KMS-11 (cell line): ENCODE results near the gene HSD3B2.

ENCODE experiments used
- H2AFZ ChIP-seq: fragments of 200-600 bp; sonication (generic); 2 replicates; pipeline ENCODE4 v1.6.1; 2016; ENCODE audit warnings: antibody characterized with exemption, mixed run types, low read depth
- H3K27ac ChIP-seq: fragments of 200-600 bp; sonication (generic); 2 replicates; pipeline ENCODE4 v1.6.1; 2016; ENCODE audit warnings: mild to moderate bottlenecking, mixed run types
- H3K27me3 ChIP-seq: fragments of 200-600 bp; sonication (generic); 2 replicates; pipeline ENCODE4 v1.6.1; 2017; ENCODE audit warnings: mild to moderate bottlenecking, low read depth, mixed run types, moderate library complexity; ENCODE audit not compliant: insufficient read depth
- H3K36me3 ChIP-seq: fragments of 200-600 bp; sonication (generic); 2 replicates; pipeline ENCODE4 v1.6.1; 2017; ENCODE audit warnings: mild to moderate bottlenecking, mixed run types; ENCODE audit not compliant: insufficient read depth
- H3K4me1 ChIP-seq: fragments of 200-600 bp; sonication (generic); 2 replicates; pipeline ENCODE4 v1.6.1; 2016; ENCODE audit warnings: mild to moderate bottlenecking, low read depth, mixed run types; ENCODE audit not compliant: poor library complexity, severe bottlenecking
- H3K4me2 ChIP-seq: fragments of 200-600 bp; sonication (generic); 2 replicates; pipeline ENCODE4 v1.7.0; 2016; ENCODE audit warnings: mild to moderate bottlenecking, mixed run types
- H3K4me3 ChIP-seq: fragments of 200-600 bp; sonication (generic); IDR thresholded peaks from 2 replicates; pipeline ENCODE4 v1.6.1; 2017; ENCODE audit warnings: low read depth, low read length, mixed read lengths; ENCODE audit not compliant: insufficient read depth
- H3K79me2 ChIP-seq: fragments of 200-600 bp; sonication (generic); 2 replicates; pipeline ENCODE4 v1.6.1; 2016; ENCODE audit warnings: low read depth, mixed run types; ENCODE audit not compliant: insufficient read depth
- H3K9ac ChIP-seq: fragments of 200-600 bp; sonication (generic); 2 replicates; pipeline ENCODE4 v1.6.1; 2016; ENCODE audit warnings: mild to moderate bottlenecking, mixed run types
- H4K20me1 ChIP-seq: fragments of 200-600 bp; sonication (generic); 2 replicates; pipeline ENCODE4 v1.6.1; 2016; ENCODE audit warnings: mild to moderate bottlenecking, mixed run types; ENCODE audit not compliant: insufficient read depth
- TF ChIP-seq, protein P1 (sequence below): fragments of 200-600 bp; sonication (generic); conservative IDR thresholded peaks from 2 replicates; pipeline ENCODE4 v1.6.1; 2017; ENCODE audit warnings: low read depth, mild to moderate bottlenecking, antibody characterized with exemption, low read length, moderate library complexity, mixed read lengths

Gene HSD3B2

DNA sequence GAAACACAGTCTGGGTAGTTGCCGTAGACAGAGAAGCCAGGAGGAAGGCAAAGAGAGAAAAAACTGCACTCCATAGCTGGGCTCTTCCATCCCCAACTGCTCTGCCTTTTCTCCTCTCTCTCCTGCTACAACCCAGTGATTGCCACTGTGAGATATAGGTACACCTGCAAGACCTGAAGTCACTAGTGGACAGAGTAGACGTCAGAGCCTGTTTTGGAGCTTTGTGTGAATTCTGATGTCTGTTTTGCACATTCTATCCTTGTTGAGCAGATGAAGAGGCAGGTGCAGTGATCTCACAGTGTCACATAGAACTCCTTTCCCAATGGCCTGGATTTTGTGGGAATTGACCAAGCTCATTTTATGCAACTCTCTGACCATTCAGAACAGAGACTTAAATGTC lies 44.2 kb upstream of the HSD3B2 start:
- H3K9ac ChIP-seq: no peak overlapping the region
- no peak overlapping the region for H2AFZ ChIP-seq
- no peaks in the 10 kb centered on the region for H3K36me3 ChIP-seq
- H3K4me2 ChIP-seq: no peak overlapping the region
- TF ChIP-seq, protein P1, sequence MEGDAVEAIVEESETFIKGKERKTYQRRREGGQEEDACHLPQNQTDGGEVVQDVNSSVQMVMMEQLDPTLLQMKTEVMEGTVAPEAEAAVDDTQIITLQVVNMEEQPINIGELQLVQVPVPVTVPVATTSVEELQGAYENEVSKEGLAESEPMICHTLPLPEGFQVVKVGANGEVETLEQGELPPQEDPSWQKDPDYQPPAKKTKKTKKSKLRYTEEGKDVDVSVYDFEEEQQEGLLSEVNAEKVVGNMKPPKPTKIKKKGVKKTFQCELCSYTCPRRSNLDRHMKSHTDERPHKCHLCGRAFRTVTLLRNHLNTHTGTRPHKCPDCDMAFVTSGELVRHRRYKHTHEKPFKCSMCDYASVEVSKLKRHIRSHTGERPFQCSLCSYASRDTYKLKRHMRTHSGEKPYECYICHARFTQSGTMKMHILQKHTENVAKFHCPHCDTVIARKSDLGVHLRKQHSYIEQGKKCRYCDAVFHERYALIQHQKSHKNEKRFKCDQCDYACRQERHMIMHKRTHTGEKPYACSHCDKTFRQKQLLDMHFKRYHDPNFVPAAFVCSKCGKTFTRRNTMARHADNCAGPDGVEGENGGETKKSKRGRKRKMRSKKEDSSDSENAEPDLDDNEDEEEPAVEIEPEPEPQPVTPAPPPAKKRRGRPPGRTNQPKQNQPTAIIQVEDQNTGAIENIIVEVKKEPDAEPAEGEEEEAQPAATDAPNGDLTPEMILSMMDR: no peak
- H3K27me3 ChIP-seq: no peaks in the 10 kb centered on the region
- H3K4me3 ChIP-seq: no peak overlapping the region
- H3K79me2 ChIP-seq: no peaks in the 10 kb centered on the region
- no peaks in the 10 kb centered on the region for H3K4me1 ChIP-seq
- H3K27ac ChIP-seq: no peak overlapping the region
- no peaks in the 10 kb centered on the region for H4K20me1 ChIP-seq

DNA sequence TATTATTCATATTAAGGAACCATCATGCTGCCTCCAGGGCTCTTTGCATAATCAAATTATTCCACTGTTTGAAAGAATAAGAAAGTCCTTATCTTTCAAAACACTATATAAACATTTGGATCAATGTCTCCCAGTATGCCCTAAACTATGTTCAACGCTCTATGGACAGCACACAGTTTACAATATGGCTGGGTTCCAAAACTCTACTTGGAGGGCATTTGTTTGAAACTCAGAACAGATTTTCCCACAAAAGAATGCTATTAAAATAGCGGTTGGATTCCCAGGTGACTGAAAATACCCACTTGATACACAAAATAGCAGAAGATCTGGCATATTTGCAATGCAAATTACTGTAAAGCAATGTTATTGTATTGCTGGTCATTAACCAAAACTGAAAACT lies 43.1 kb upstream of the HSD3B2 start:
- H2AFZ ChIP-seq: no peak overlapping the region

DNA sequence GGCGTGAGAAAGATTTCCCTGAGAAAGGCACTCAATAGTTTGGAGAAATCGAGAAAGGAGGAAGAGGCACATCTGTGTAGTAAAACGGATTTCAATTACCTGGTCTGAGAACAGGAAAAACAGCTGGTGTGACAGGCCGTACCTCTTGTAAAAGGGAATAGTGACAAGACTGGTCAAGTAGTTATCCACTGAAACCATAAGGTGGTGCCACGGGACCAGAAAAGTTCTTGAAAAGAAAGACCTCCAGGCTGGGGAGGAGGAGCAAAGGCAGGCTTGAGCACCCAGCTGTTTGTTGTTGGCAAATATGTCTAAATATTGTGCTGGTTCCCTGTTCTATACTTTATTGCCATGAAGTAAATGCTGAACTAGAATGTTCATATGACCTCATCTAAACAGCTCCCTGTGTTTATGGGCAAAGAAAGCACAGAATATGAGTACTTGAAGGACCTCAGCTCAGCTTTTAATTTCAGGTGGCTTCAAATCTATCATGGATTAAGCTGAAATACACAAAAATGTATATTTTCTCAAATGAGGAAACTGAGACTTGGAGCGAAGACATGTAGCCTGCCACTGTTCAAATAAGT lies 42.4 kb upstream of the HSD3B2 start:
- TF ChIP-seq, protein P1: no peak

More for the DNA sequence above, 43.1 kb upstream of the HSD3B2 start:
- TF ChIP-seq, protein P1: no peak
- Histone ChIP-seq H3K79me2 (no peaks in the 10 kb centered on the region), H3K27me3 (no peaks in the 10 kb centered on the region), H3K4me1 (no peaks in the 10 kb centered on the region), H4K20me1 (no peaks in the 10 kb centered on the region), H3K4me3 (no peak overlapping the region), H3K27ac (no peak overlapping the region), H3K4me2 (no peak overlapping the region), H3K9ac (no peak overlapping the region), H3K36me3 (no peaks in the 10 kb centered on the region)

DNA sequence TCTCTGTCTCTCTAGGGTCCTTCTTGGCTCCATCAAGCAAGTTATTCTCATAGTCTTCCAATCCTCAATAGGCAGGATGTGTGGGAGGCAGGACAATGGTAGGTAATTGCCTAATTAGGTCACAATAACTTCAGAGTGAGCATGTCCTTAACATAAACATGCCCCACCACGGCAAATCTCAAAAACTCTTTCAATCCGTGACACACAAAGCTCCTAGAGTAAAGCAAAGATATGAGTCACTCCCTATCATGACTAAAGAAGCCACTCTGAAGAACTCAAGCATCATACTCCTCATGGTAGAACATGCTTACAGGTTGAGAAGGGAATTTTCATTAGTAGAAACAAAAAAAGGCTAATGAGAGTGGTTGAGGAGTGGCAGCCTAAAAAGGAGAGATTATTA lies 41.5 kb upstream of the HSD3B2 start:
- H3K4me2 ChIP-seq: no peak overlapping the region
- H3K36me3 ChIP-seq: no peaks in the 10 kb centered on the region
- no peaks in the 10 kb centered on the region for H3K79me2 ChIP-seq
- H2AFZ ChIP-seq: no peak overlapping the region
- no peak overlapping the region for H3K27ac ChIP-seq
- no peaks in the 10 kb centered on the region for H3K4me1 ChIP-seq
- no peaks in the 10 kb centered on the region for H3K27me3 ChIP-seq
- H3K9ac ChIP-seq: no peak overlapping the region
- no peak overlapping the region for H3K4me3 ChIP-seq
- TF ChIP-seq, protein P1: no peak
- no peaks in the 10 kb centered on the region for H4K20me1 ChIP-seq

More for the DNA sequence above, 42.4 kb upstream of the HSD3B2 start:
- Histone ChIP-seq H3K4me2 (no peak overlapping the region), H3K4me1 (no peaks in the 10 kb centered on the region), H3K27me3 (no peaks in the 10 kb centered on the region), H3K9ac (no peak overlapping the region), H3K27ac (no peak overlapping the region), H3K36me3 (no peaks in the 10 kb centered on the region), H3K4me3 (no peak overlapping the region), H2AFZ (no peak overlapping the region), H3K79me2 (no peaks in the 10 kb centered on the region), H4K20me1 (no peaks in the 10 kb centered on the region)
